K562 (cell line): ENCODE data around the gene ZSCAN21. TPM values are rescaled to one million over a fixed set of nuclear protein-coding genes. Genes with fewer than 3 reads are reported as not detected.

Source experiments
- BDP1 ChIP-seq: IDR thresholded peaks from 3 replicates; pipeline ENCODE4 v1.6.1; 2011; ENCODE audit not compliant: insufficient read length, insufficient read depth
- CAMTA2 ChIP-seq: fragments of 250-450 bp; sonication (Bioruptor Pico); conservative IDR thresholded peaks from 2 replicates; pipeline ENCODE4 v1.5.1; 2022
- CBX5 ChIP-seq: IDR thresholded peaks from 2 replicates; pipeline ENCODE4 v1.6.1; 2014; ENCODE audit warnings: low read depth, borderline replicate concordance
- CGGBP1 ChIP-seq: fragments of 250-450 bp; sonication (Bioruptor Pico); IDR thresholded peaks from 2 replicates; pipeline ENCODE4 v1.9.0; 2021; ENCODE audit warnings: mild to moderate bottlenecking
- ELF1 ChIP-seq: fragments of 200-800 bp; sonication (Bioruptor generic); IDR thresholded peaks from 2 replicates; pipeline ENCODE4 v1.6.1; 2016; ENCODE audit warnings: missing genetic modification characterization, missing compliant biosample characterization
- ETV5 ChIP-seq: sonication (generic); formaldehyde crosslinking; IDR thresholded peaks from 2 replicates; pipeline ENCODE4 v1.4.0; 2020; ENCODE audit warnings: low read depth, mild to moderate bottlenecking, missing genetic modification reagents
- HDGF ChIP-seq: fragments of 450-650 bp; IDR thresholded peaks from 2 replicates; pipeline ENCODE4 v1.6.1; 2016
- HEY1 ChIP-seq: fragments of 250-450 bp; sonication (Bioruptor Pico); IDR thresholded peaks from 2 replicates; pipeline ENCODE4 v1.5.0; 2020; ENCODE audit warnings: mild to moderate bottlenecking, moderate library complexity, borderline replicate concordance
- NFRKB ChIP-seq: fragments of 450-650 bp; IDR thresholded peaks from 2 replicates; pipeline ENCODE4 v1.6.1; 2016; ENCODE audit warnings: low read depth
- PCBP1 ChIP-seq: fragments of 200-400 bp; formaldehyde crosslinking; IDR thresholded peaks from 2 replicates; pipeline ENCODE4 v1.6.1; 2018; ENCODE audit warnings: mild to moderate bottlenecking, low read depth, low read length; ENCODE audit not compliant: poor library complexity, severe bottlenecking
- PHB ChIP-seq: fragments of 250-450 bp; sonication (Bioruptor Pico); IDR thresholded peaks from 2 replicates; pipeline ENCODE4 v1.5.0; 2021
- POLR2AphosphoS5 ChIP-seq: IDR thresholded peaks from 2 replicates; pipeline ENCODE4 v1.6.1; 2011; ENCODE audit warnings: mild to moderate bottlenecking, low read depth, low read length, moderate library complexity; ENCODE audit not compliant: control insufficient read depth, insufficient read depth
- STAG1 ChIP-seq: sonication (generic); formaldehyde crosslinking; IDR thresholded peaks from 2 replicates; pipeline ENCODE4 v1.5.0; 2020; ENCODE audit warnings: missing genetic modification reagents, borderline replicate concordance
- YY1 ChIP-seq, 3 experiments: IDR thresholded peaks; 2 replicates each; pipeline ENCODE4 v1.6.1; 2011; ENCODE audit warnings: low read length in 2 of 3, mild to moderate bottlenecking in 2 of 3, moderate library complexity in 2 of 3, borderline replicate concordance in 1 of 3, control low read depth in 1 of 3, low read depth in 1 of 3; ENCODE audit not compliant: insufficient read depth in 3 of 3, insufficient replicate concordance in 2 of 3, control insufficient read depth in 1 of 3, insufficient read length in 1 of 3; ENCODE audit errors: extremely low read depth in 1 of 3
- ZNF507 ChIP-seq: conservative IDR thresholded peaks from 2 replicates; pipeline ENCODE4 v1.6.1; 2017; ENCODE audit warnings: missing genetic modification characterization, missing compliant biosample characterization
- polyA plus RNA-seq, 8 experiments: library from polyadenylated mRNA; depleted of rRNA in 4 of 8; stranded (reverse) in 5 of 8; unstranded in 3 of 8; fragments of >200 nt; fragmentation: Nextera tagmentation in 2 of 8; fragmentation: Illumina TruSeq in 1 of 8; extraction: Ambion mirVana in 2 of 8; extraction: Trizol in 1 of 8; gene quantifications; 2 replicates each; pipeline versions ENCODE4 v1.2.1 to v1.2.3, GENCODE V29; 2011 to 2014; ENCODE audit warnings: inconsistent platforms in 1 of 8, missing spikeins in 1 of 8
- total RNA-seq, 7 experiments: library from RNA; depleted of rRNA in 6 of 7; stranded (reverse); fragments of >200 nt in 6 of 7; fragmentation: Illumina TruSeq in 2 of 7; extraction: Trizol in 2 of 7; gene quantifications; 2 replicates each; pipeline versions ENCODE4 v1.2.1 to v1.2.3, GENCODE V29; 2011 to 2021; ENCODE audit warnings: low replicate concordance in 1 of 7
- TF ChIP-seq, protein P1 (sequence below): fragments of 150-350 bp; IDR thresholded peaks from 2 replicates; pipeline ENCODE4 v1.6.1; 2014; ENCODE audit warnings: low read depth, mild to moderate bottlenecking, low read length, borderline replicate concordance
- TF ChIP-seq, protein P2 (sequence below): fragments of 200-800 bp; sonication (Bioruptor generic); IDR thresholded peaks from 2 replicates; pipeline ENCODE4 v1.6.1; 2017; ENCODE audit warnings: missing genetic modification characterization, missing compliant biosample characterization
- TF ChIP-seq, protein P3 (sequence below), 2 experiments: fragments of 450-650 bp; conservative IDR thresholded peaks; 2 replicates each; pipeline ENCODE4 v1.6.1; 2017; ENCODE audit warnings: mild to moderate bottlenecking in 2 of 2, moderate library complexity in 2 of 2

The ZSCAN21 gene
- total and polyA plus RNA-seq, 9 of the 15 experiments (the other 6 are each of a cell fraction or from before 2014, with no cell fraction given) = 5.9 to 15.5 (median 13.2) TPM

- TF ChIP-seq HDGF = no peak
- TF ChIP-seq, protein P1, sequence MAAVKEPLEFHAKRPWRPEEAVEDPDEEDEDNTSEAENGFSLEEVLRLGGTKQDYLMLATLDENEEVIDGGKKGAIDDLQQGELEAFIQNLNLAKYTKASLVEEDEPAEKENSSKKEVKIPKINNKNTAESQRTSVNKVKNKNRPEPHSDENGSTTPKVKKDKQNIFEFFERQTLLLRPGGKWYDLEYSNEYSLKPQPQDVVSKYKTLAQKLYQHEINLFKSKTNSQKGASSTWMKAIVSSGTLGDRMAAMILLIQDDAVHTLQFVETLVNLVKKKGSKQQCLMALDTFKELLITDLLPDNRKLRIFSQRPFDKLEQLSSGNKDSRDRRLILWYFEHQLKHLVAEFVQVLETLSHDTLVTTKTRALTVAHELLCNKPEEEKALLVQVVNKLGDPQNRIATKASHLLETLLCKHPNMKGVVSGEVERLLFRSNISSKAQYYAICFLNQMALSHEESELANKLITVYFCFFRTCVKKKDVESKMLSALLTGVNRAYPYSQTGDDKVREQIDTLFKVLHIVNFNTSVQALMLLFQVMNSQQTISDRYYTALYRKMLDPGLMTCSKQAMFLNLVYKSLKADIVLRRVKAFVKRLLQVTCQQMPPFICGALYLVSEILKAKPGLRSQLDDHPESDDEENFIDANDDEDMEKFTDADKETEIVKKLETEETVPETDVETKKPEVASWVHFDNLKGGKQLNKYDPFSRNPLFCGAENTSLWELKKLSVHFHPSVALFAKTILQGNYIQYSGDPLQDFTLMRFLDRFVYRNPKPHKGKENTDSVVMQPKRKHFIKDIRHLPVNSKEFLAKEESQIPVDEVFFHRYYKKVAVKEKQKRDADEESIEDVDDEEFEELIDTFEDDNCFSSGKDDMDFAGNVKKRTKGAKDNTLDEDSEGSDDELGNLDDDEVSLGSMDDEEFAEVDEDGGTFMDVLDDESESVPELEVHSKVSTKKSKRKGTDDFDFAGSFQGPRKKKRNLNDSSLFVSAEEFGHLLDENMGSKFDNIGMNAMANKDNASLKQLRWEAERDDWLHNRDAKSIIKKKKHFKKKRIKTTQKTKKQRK = no peak
- no peak for TF ChIP-seq HEY1
- no peak for TF ChIP-seq ETV5 (CRISPR knock-in tag)
- TF ChIP-seq ELF1 = no peak
- TF ChIP-seq BDP1 = no peak
- no peak for TF ChIP-seq STAG1 (CRISPR knock-in tag)
- TF ChIP-seq, protein P2, sequence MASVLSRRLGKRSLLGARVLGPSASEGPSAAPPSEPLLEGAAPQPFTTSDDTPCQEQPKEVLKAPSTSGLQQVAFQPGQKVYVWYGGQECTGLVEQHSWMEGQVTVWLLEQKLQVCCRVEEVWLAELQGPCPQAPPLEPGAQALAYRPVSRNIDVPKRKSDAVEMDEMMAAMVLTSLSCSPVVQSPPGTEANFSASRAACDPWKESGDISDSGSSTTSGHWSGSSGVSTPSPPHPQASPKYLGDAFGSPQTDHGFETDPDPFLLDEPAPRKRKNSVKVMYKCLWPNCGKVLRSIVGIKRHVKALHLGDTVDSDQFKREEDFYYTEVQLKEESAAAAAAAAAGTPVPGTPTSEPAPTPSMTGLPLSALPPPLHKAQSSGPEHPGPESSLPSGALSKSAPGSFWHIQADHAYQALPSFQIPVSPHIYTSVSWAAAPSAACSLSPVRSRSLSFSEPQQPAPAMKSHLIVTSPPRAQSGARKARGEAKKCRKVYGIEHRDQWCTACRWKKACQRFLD (CRISPR knock-in tag) = no peak
- TF ChIP-seq CBX5 = peak; percentile 92; the same call in 1 of the 2 replicates
- TF ChIP-seq PCBP1 = no peak
- no peak for TF ChIP-seq PHB (CRISPR knock-in tag)
- TF ChIP-seq YY1 (IDR thresholded peaks at IDR 0.05; ENCODE audit: borderline replicate concordance in 1 of 3, control insufficient read depth in 1 of 3, extremely low read depth in 1 of 3, insufficient read depth in 3 of 3, insufficient read length in 1 of 3, insufficient replicate concordance in 2 of 3, low read depth in 1 of 3, low read length in 2 of 3) = no peak
- no peak for TF ChIP-seq ZNF507
- TF ChIP-seq NFRKB = peak; percentile 85; the same call in 1 of the 2 replicates
- no peak for TF ChIP-seq CGGBP1 (CRISPR knock-in tag)
- TF ChIP-seq CAMTA2 (CRISPR knock-in tag) = no peak
- TF ChIP-seq, protein P3, sequence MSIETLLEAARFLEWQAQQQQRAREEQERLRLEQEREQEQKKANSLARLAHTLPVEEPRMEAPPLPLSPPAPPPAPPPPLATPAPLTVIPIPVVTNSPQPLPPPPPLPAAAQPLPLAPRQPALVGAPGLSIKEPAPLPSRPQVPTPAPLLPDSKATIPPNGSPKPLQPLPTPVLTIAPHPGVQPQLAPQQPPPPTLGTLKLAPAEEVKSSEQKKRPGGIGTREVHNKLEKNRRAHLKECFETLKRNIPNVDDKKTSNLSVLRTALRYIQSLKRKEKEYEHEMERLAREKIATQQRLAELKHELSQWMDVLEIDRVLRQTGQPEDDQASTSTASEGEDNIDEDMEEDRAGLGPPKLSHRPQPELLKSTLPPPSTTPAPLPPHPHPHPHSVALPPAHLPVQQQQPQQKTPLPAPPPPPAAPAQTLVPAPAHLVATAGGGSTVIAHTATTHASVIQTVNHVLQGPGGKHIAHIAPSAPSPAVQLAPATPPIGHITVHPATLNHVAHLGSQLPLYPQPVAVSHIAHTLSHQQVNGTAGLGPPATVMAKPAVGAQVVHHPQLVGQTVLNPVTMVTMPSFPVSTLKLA (conservative IDR thresholded peaks at IDR 0.05) = no peak
- 0 out of 2 replicates have a peak, but pooled peaks have one; percentile 11 for TF ChIP-seq POLR2AphosphoS5
These were observed 21.6 kb downstream of the ZSCAN21 start (continued) for GRCh38 chr7:100071018-100071723.
